GM18517 (cell line): ENCODE data around the gene RAB15.
A peak's percentile ranks its signal among the peaks of the same experiment; 100 is the strongest.
"Not testable (repeated sequence)": the region's sequence is repeated elsewhere in the genome, so short reads cannot be mapped to it uniquely, and the experiment has no call there.

ENCODE experiments used
- ATAC-seq: cut with Tn5 transposase; IDR thresholded peaks from one replicate; pipeline ENCODE4 v1.9.1; 2021; ENCODE audit warnings: mild to moderate bottlenecking, moderate library complexity; ENCODE audit not compliant: unreplicated experiment

The RAB15 gene

DNA sequence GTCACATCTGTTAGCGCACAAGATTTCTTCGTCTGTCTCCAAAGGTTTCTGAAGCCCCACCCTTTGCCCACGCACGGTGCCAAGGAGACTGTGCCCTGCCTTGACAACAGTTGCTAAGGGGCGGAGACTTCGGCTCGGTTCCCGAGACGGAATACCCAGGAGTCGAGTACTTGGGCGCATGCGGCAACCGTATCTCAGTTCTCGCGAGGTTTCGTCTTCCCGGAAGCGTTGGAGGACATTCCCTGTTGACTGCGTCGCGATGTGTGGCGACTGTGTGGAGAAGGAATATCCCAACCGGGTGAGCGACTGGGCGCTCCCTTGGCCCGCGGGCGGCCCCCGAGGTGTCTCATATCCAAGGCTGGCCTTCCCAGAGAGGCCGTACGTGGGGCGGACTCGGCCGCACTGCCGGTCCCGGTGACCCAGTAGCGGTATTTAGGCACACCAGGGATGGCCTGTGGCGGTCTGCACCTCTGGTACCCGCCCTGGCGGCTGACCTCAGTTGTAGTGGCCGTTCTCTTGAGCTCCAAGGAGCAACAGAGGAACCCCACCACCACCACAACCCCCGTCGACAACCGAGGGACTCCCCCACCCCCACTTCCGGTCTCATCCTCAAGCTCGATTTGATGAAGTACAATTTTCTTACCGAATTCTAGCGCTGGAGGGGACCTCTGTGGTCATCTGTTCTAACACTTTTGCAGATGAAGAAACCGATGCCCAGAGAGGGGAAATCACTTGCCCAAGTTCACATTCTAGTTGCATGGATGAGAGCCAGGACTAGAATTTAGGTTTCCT is 57.7 kb downstream of the RAB15 start, which contains the start of gene CHURC1:
Gene CHURC1, plus strand, starts transcription at position 219 of the 792 bp plus-strand sequence. Its CDS starts 41 bp downstream, at position 260.
- peak; percentile 98 for ATAC-seq

GRCh38 chr14:64913477-64913876 is 58.7 kb downstream of the RAB15 start:
- not testable (repeated sequence) for ATAC-seq

GRCh38 chr14:64912261-64912660 is 59.9 kb downstream of the RAB15 start:
- ATAC-seq: no peak

DNA sequence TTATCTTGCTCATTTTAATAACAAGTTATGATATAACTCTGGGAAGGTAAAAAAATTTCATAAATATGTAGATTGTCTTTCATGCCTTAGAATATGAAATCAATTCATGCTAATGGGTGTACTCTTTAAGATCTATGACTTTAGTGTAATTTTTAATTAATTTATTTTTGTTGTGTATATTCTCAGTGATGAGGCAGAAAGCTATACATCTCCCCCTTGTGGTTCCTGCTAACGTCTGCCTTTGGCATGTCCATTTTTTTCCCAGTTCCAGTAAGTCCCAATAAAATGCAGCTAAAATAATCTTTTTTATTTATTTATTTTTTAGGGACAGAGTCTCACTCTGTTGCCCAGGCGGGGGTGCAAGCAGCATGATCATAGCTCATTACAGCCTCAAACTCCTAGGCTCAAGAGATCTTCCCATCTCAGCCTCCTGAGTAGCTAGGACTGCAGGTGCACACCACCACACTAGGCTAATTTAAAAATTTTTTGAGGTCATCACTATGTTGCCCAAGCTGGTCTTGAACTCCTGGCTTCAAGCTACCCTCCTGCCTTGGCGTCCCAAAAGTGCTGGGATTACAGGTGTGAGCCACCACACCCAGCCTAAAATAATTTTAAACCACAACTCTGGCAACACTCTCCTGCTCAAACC is 61.2 kb downstream of the RAB15 start:
- ATAC-seq: no peak

GRCh38 chr14:64906022-64906421 is 66.1 kb downstream of the RAB15 start:
- no peak for ATAC-seq

GRCh38 chr14:64899958-64900357 is 72.2 kb downstream of the RAB15 start:
- ATAC-seq: no peak
